ENCODE measurements around the gene BBS9.
A peak's percentile ranks its signal among the peaks of the same experiment; 100 is the strongest.

Gene BBS9

DNA sequence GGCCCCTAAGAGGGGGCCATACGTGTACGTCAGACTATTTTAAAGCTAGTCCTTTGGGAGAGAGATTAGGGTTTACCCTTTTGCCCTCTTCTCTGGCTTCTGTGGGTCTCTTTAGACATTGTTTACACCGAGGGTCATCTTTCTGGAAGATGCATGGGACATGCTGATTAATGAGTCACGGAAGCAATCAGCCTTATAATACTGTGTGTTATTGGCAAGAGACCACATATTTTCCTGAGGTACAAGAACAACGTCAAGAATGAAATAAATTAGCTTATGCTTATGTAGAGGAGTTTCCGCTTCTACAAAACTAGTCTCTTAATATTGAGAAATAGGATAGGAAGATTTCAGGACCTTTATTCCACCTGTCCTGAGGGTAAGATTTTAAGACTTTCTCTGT lies 327.7 kb downstream of the BBS9 start:
- Histone ChIP-seq H2BK15ac (ENCODE audit: low read depth, poor library complexity, severe bottlenecking) (no peak overlapping the region), H4K91ac (ENCODE audit: low read length) (no peak overlapping the region), H2AK5ac (ENCODE audit: low read length, severe bottlenecking) (no peak overlapping the region), H2AFZ (ENCODE audit: low read depth, low read length) (no peak overlapping the region), H3K9me3 (ENCODE audit: control insufficient read depth, low read length) (no peaks in the 10 kb centered on the region), H3K36me3 (ENCODE audit: control insufficient read depth in 1 of 2, insufficient read depth in 2 of 2, low read depth in 1 of 2, low read length in 2 of 2) (no peaks in the 10 kb centered on the region), H2BK12ac (ENCODE audit: low read length in 2 of 2) (no peak overlapping the region), H4K8ac (ENCODE audit: low read length) (no peak overlapping the region), H3K18ac (ENCODE audit: low read depth in 1 of 2, low read length in 2 of 2) (no peak overlapping the region), H3K4me2 (ENCODE audit: low read length, poor library complexity, severe bottlenecking) (no peak overlapping the region), H3K27me3 (ENCODE audit: control insufficient read depth in 1 of 2, insufficient read depth in 1 of 2, low read length in 2 of 2) (no peaks in the 10 kb centered on the region), H2BK5ac (ENCODE audit: low read depth, low read length, poor library complexity, severe bottlenecking) (no peak overlapping the region), H3K4me1 (ENCODE audit: control insufficient read depth, insufficient read depth, low read depth, low read length) (no peaks in the 10 kb centered on the region), H3K23ac (ENCODE audit: low read length in 2 of 2) (no peak overlapping the region), H3K14ac (ENCODE audit: low read length in 2 of 2) (no peak overlapping the region), H2BK120ac (ENCODE audit: low read depth, low read length) (no peak overlapping the region), H3K27ac (ENCODE audit: low read length, poor library complexity, severe bottlenecking) (no peak overlapping the region), H3K4ac (ENCODE audit: low read depth in 1 of 2, low read length in 2 of 2) (no peak overlapping the region), H3K9ac (ENCODE audit: low read length) (no peak overlapping the region), H3K79me1 (replicated peaks; ENCODE audit: low read length, poor library complexity, severe bottlenecking) (no peaks in the 10 kb centered on the region), H3K4me3 (ENCODE audit: insufficient read depth in 1 of 2, low read depth in 1 of 2, low read length in 2 of 2) (no peak overlapping the region)
- peak; percentile 30 for DNase-seq
- WGBS = 24% methylated on average over 4 of the region's 6 CpGs

DNA sequence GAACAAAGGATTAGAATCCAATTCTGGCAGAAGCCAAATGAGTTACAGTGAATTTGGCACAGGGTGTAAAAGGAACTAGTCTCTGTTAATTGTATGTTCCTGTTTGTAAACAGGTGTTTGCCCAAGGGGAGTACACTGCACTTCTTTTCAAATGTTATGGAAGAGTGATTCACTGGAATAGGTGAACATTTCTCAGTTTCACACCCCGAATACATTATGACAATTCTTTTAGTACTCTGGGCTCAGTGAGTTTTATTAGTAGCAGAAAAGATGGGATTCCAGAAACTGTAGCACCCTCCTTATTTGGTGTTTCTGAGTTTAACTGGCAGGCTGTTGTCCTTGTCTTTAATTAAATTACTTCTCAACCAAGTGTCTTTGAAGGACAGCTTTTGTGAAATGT lies 329.2 kb downstream of the BBS9 start:
- H3K23ac ChIP-seq (ENCODE audit: low read length in 2 of 2) = no peak overlapping the region
- H4K8ac ChIP-seq (ENCODE audit: low read length) = no peak overlapping the region
- no peak overlapping the region for H3K4me3 ChIP-seq (ENCODE audit: insufficient read depth in 1 of 2, low read depth in 1 of 2, low read length in 2 of 2)
- H3K4me2 ChIP-seq (ENCODE audit: low read length, poor library complexity, severe bottlenecking) = no peak overlapping the region
- H3K79me1 ChIP-seq (replicated peaks; ENCODE audit: low read length, poor library complexity, severe bottlenecking) = no peaks in the 10 kb centered on the region
- no peaks in the 10 kb centered on the region for H3K36me3 ChIP-seq (ENCODE audit: control insufficient read depth in 1 of 2, insufficient read depth in 2 of 2, low read depth in 1 of 2, low read length in 2 of 2)
- H3K4me1 ChIP-seq (ENCODE audit: control insufficient read depth, insufficient read depth, low read depth, low read length) = no peaks in the 10 kb centered on the region
- H3K18ac ChIP-seq (ENCODE audit: low read depth in 1 of 2, low read length in 2 of 2) = no peak overlapping the region
- H2AK5ac ChIP-seq (ENCODE audit: low read length, severe bottlenecking) = no peak overlapping the region
- no peak overlapping the region for H3K14ac ChIP-seq (ENCODE audit: low read length in 2 of 2)
- no peak overlapping the region for H2AFZ ChIP-seq (ENCODE audit: low read depth, low read length)
- no peak overlapping the region for H2BK5ac ChIP-seq (ENCODE audit: low read depth, low read length, poor library complexity, severe bottlenecking)
- no peak for DNase-seq
- H3K27me3 ChIP-seq (ENCODE audit: control insufficient read depth in 1 of 2, insufficient read depth in 1 of 2, low read length in 2 of 2) = no peaks in the 10 kb centered on the region
- no peak overlapping the region for H4K91ac ChIP-seq (ENCODE audit: low read length)
- H3K4ac ChIP-seq (ENCODE audit: low read depth in 1 of 2, low read length in 2 of 2) = no peak overlapping the region
- no peak overlapping the region for H3K27ac ChIP-seq (ENCODE audit: low read length, poor library complexity, severe bottlenecking)
- no peak overlapping the region for H2BK15ac ChIP-seq (ENCODE audit: low read depth, poor library complexity, severe bottlenecking)
- no peaks in the 10 kb centered on the region for H3K9me3 ChIP-seq (ENCODE audit: control insufficient read depth, low read length)
- no peak overlapping the region for H2BK120ac ChIP-seq (ENCODE audit: low read depth, low read length)
- no CpG with 5 or more reads among the region's 1 CpG for WGBS
- no peak overlapping the region for H2BK12ac ChIP-seq (ENCODE audit: low read length in 2 of 2)
- no peak overlapping the region for H3K9ac ChIP-seq (ENCODE audit: low read length)

DNA sequence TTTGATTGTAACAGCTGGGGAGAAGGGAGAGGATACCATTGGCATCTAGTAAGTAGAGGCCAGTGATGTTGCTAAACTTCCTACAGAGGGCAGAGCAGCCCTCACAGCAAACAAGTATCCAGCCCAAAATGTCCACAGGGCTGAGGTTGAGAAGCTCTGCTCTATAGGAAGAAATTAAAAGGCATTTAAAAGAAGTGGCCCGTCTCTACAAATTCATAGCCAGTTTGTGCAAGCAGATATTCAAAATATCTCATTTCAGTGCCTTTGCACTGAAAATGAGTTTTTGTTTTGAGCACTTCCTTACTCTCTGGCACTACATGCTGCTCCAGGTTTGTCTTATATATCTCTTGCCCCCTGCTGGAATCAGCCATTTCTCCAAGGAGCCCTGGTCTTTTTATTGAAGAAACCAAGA lies 330.0 kb downstream of the BBS9 start:
- Histone ChIP-seq H3K4me1 (ENCODE audit: control insufficient read depth, insufficient read depth, low read depth, low read length) (no peaks in the 10 kb centered on the region), H3K27ac (ENCODE audit: low read length, poor library complexity, severe bottlenecking) (no peak overlapping the region), H4K8ac (ENCODE audit: low read length) (no peak overlapping the region), H2BK15ac (ENCODE audit: low read depth, poor library complexity, severe bottlenecking) (no peak overlapping the region), H3K23ac (ENCODE audit: low read length in 2 of 2) (no peak overlapping the region), H3K36me3 (ENCODE audit: control insufficient read depth in 1 of 2, insufficient read depth in 2 of 2, low read depth in 1 of 2, low read length in 2 of 2) (no peaks in the 10 kb centered on the region), H3K27me3 (ENCODE audit: control insufficient read depth in 1 of 2, insufficient read depth in 1 of 2, low read length in 2 of 2) (no peaks in the 10 kb centered on the region), H3K18ac (ENCODE audit: low read depth in 1 of 2, low read length in 2 of 2) (no peak overlapping the region), H3K14ac (ENCODE audit: low read length in 2 of 2) (no peak overlapping the region), H3K9me3 (ENCODE audit: control insufficient read depth, low read length) (no peaks in the 10 kb centered on the region), H3K4me2 (ENCODE audit: low read length, poor library complexity, severe bottlenecking) (no peak overlapping the region), H3K9ac (ENCODE audit: low read length) (no peak overlapping the region), H2BK5ac (ENCODE audit: low read depth, low read length, poor library complexity, severe bottlenecking) (no peak overlapping the region), H4K91ac (ENCODE audit: low read length) (no peak overlapping the region), H2AFZ (ENCODE audit: low read depth, low read length) (no peak overlapping the region), H2AK5ac (ENCODE audit: low read length, severe bottlenecking) (no peak overlapping the region), H3K4me3 (ENCODE audit: insufficient read depth in 1 of 2, low read depth in 1 of 2, low read length in 2 of 2) (no peak overlapping the region), H2BK12ac (ENCODE audit: low read length in 2 of 2) (no peak overlapping the region), H3K79me1 (replicated peaks; ENCODE audit: low read length, poor library complexity, severe bottlenecking) (no peaks in the 10 kb centered on the region), H3K4ac (ENCODE audit: low read depth in 1 of 2, low read length in 2 of 2) (no peak overlapping the region), H2BK120ac (ENCODE audit: low read depth, low read length) (no peak overlapping the region)
- peak; percentile 61 for DNase-seq
- WGBS = 53% methylated on average over 1 of the region's 1 CpG

DNA sequence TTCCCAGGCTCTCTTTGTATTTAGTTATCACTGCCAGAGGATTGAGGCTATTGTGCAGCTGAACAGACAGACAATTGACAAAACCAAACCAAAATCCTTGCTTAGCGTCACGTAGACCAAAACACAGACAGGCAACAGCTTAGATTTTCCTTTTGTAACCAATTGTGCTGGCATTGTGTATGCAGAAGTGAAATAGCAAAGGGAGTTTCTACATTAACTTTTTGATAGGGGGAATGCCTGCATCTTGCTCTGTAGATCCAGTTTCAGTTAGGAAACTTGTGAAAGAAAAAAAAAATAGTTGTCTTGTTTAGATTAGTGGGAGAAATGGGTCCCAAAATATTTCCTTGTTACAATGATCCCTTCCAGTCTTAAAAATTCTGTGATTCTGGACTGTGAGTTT lies 333.8 kb downstream of the BBS9 start:
- Histone ChIP-seq H2BK120ac (ENCODE audit: low read depth, low read length) (no peak overlapping the region), H4K8ac (ENCODE audit: low read length) (no peak overlapping the region), H3K36me3 (ENCODE audit: control insufficient read depth in 1 of 2, insufficient read depth in 2 of 2, low read depth in 1 of 2, low read length in 2 of 2) (no peaks in the 10 kb centered on the region), H2BK15ac (ENCODE audit: low read depth, poor library complexity, severe bottlenecking) (no peak overlapping the region), H2BK5ac (ENCODE audit: low read depth, low read length, poor library complexity, severe bottlenecking) (no peak overlapping the region), H3K4me3 (ENCODE audit: insufficient read depth in 1 of 2, low read depth in 1 of 2, low read length in 2 of 2) (no peak overlapping the region), H2BK12ac (ENCODE audit: low read length in 2 of 2) (no peak overlapping the region), H3K27me3 (ENCODE audit: control insufficient read depth in 1 of 2, insufficient read depth in 1 of 2, low read length in 2 of 2) (no peaks in the 10 kb centered on the region), H3K4me1 (ENCODE audit: control insufficient read depth, insufficient read depth, low read depth, low read length) (no peaks in the 10 kb centered on the region), H3K18ac (ENCODE audit: low read depth in 1 of 2, low read length in 2 of 2) (no peak overlapping the region), H3K4me2 (ENCODE audit: low read length, poor library complexity, severe bottlenecking) (no peak overlapping the region), H3K79me1 (replicated peaks; ENCODE audit: low read length, poor library complexity, severe bottlenecking) (no peaks in the 10 kb centered on the region), H3K23ac (ENCODE audit: low read length in 2 of 2) (no peak overlapping the region), H3K9ac (ENCODE audit: low read length) (peak overlapping the region; percentile 9), H3K4ac (ENCODE audit: low read depth in 1 of 2, low read length in 2 of 2) (no peak overlapping the region), H3K27ac (ENCODE audit: low read length, poor library complexity, severe bottlenecking) (no peak overlapping the region), H2AFZ (ENCODE audit: low read depth, low read length) (no peak overlapping the region), H4K91ac (ENCODE audit: low read length) (no peak overlapping the region), H3K9me3 (ENCODE audit: control insufficient read depth, low read length) (no peaks in the 10 kb centered on the region), H3K14ac (ENCODE audit: low read length in 2 of 2) (no peak overlapping the region), H2AK5ac (ENCODE audit: low read length, severe bottlenecking) (no peak overlapping the region)
- WGBS = 100% methylated on average over 2 of the region's 2 CpGs
- no peak for DNase-seq
